Sigmoid colon (tissue), 4 donors: ENCODE measurements around the gene GDPD5.

Source experiments
- POLR2AphosphoS5 ChIP-seq, 4 donors: sonication (generic); formaldehyde crosslinking; IDR thresholded peaks; one replicate each; pipeline ENCODE4 v1.6.1; 2017; ENCODE audit warnings: antibody characterized with exemption in 4 of 4
- TF ChIP-seq, protein P1 (sequence below), 4 experiments: fragments of 450-650 bp in 3 of 4; fragments of 200-600 bp in 1 of 4; IDR thresholded peaks; one replicate each; pipeline ENCODE4 v1.5.1; 2016 to 2019; ENCODE audit warnings: antibody characterized with exemption in 4 of 4, mild to moderate bottlenecking in 3 of 4, moderate library complexity in 2 of 4

GRCh38 chr11:75434051-75434450 lies 91.7 kb downstream of the GDPD5 start:
- TF ChIP-seq, protein P1, sequence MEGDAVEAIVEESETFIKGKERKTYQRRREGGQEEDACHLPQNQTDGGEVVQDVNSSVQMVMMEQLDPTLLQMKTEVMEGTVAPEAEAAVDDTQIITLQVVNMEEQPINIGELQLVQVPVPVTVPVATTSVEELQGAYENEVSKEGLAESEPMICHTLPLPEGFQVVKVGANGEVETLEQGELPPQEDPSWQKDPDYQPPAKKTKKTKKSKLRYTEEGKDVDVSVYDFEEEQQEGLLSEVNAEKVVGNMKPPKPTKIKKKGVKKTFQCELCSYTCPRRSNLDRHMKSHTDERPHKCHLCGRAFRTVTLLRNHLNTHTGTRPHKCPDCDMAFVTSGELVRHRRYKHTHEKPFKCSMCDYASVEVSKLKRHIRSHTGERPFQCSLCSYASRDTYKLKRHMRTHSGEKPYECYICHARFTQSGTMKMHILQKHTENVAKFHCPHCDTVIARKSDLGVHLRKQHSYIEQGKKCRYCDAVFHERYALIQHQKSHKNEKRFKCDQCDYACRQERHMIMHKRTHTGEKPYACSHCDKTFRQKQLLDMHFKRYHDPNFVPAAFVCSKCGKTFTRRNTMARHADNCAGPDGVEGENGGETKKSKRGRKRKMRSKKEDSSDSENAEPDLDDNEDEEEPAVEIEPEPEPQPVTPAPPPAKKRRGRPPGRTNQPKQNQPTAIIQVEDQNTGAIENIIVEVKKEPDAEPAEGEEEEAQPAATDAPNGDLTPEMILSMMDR (IDR thresholded peaks at IDR 0.05), result no peak
- no peak for TF ChIP-seq POLR2AphosphoS5 (IDR thresholded peaks at IDR 0.05)
